ENCODE data around the gene ADH5. TPM values are rescaled to one million over a fixed set of nuclear protein-coding genes. Genes with fewer than 3 reads are reported as not detected.

ADH5 gene
- 100 to 1,000 TPM; 114 to 118 TPM for total RNA-seq

DNA sequence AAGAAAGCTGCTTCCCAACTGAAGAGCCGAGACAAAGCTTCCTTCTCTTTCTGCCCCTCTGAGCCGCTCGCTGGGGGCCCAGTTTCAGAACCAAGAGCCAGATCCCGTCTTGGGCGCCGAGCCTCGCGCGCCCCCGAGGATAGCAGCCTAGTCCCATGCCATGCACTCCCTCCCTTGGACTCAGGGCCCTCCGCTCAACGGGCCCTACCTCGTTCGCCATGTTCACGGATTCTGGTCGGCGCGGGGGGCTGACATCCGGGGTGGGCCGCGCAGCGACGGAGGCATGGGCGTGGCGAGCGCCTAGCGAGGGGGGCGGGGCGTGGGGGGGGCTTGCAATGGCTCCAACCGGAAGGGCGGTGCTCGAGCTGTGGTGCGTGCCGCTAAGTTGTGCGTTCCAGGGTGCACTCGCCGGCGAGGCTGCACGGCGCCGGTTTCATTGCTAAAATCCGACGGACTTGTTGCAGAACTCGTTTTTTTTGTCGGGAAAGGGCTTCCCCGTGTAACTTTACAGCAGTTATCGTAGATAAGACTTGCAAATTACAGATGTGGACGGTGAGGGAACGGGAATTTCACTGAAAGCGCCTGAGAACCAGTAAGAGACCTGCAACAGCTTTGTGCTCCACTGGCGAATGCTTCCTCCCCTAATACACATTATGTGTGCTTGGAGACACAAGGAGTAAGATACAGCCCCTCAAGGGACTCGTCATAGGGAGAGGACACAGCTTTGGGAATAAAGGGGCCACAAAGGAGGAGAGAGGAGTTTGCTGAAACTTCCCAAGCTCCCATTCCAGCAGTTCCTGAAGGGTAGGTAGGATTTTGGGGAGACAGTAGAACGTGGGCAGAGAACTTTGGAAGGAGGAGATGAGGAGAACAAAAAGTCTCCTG is at the start of gene ADH5:
Gene ADH5, minus strand, starts transcription at position 308 of the 885 bp plus-strand sequence. Its CDS starts 88 bp downstream, at position 220.
- Mint-ChIP-seq H3K9me3 (no peaks in the 10 kb centered on the region), H3K27me3 (no peaks in the 10 kb centered on the region), H3K36me3 (ENCODE audit: low read depth) (peaks cover 12% of the 10 kb centered on the region), H3K4me1 (ENCODE audit: low read depth) (peaks cover 27% of the 10 kb centered on the region), H3K4me3 (peak within 1 kb of the TSS; percentile 93), H3K27ac (peak within 1 kb of the TSS; percentile 93)
- POLR2A ChIA-PET = interaction anchor here (0.6 to 2.5 kb wide), 9 partner anchors 10 to 323 kb away, joined by 3 to 22 read pairs (median 6); partner anchors contain the start of genes EIF4E and METAP1
- ATAC-seq (peak; percentile 97), DNase-seq (peak; percentile 95)
- CTCF ChIA-PET = interaction anchor here (1.1 to 2.0 kb wide), 4 partner anchors 33 to 945 kb away, joined by 3 to 15 read pairs (median 4); partner anchors contain the start of genes METAP1 and STPG2
- intact Hi-C loops (cut with micrococcal nuclease) = no loop called here
- TF ChIP-seq, protein P1, sequence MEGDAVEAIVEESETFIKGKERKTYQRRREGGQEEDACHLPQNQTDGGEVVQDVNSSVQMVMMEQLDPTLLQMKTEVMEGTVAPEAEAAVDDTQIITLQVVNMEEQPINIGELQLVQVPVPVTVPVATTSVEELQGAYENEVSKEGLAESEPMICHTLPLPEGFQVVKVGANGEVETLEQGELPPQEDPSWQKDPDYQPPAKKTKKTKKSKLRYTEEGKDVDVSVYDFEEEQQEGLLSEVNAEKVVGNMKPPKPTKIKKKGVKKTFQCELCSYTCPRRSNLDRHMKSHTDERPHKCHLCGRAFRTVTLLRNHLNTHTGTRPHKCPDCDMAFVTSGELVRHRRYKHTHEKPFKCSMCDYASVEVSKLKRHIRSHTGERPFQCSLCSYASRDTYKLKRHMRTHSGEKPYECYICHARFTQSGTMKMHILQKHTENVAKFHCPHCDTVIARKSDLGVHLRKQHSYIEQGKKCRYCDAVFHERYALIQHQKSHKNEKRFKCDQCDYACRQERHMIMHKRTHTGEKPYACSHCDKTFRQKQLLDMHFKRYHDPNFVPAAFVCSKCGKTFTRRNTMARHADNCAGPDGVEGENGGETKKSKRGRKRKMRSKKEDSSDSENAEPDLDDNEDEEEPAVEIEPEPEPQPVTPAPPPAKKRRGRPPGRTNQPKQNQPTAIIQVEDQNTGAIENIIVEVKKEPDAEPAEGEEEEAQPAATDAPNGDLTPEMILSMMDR (IDR thresholded peaks at IDR 0.05) = no peak

DNA sequence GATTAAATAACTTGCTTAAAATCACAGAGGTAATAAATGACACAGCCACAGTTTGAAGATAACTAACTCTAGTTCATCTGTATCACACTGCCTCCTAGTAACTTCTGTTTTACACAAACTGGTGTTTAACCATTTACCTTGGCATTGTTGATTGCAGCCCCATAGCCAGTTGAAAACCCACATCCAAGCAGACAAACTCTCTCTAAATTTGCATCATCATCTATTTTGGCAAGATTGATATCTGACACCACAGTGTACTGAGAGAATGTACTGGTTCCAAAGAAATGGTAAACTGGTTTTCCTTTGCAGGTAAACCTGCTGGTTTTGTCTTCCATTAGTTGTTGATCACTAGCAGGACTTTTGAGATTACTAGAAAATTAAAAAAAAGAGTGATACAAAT is 47.7 kb upstream of the ADH5 start:
- no peaks in the 10 kb centered on the region for H3K36me3 Mint-ChIP-seq (ENCODE audit: low read depth)
- CTCF ChIA-PET = interaction anchor here (0.7 kb wide), 1 partner anchor 259 kb away, joined by 3 read pairs; no protein-coding TSS in a partner anchor
- DNase-seq (no peak), ATAC-seq (no peak)
- intact Hi-C loops (cut with micrococcal nuclease) = no loop called here
- POLR2A ChIA-PET = no interaction called here
- H3K4me1 Mint-ChIP-seq (ENCODE audit: low read depth) = no peaks in the 10 kb centered on the region
- TF ChIP-seq, protein P1 (IDR thresholded peaks at IDR 0.05) = no peak
- H3K27me3 Mint-ChIP-seq = peaks cover 3% of the 10 kb centered on the region
- H3K27ac Mint-ChIP-seq = no peak overlapping the region
- no peak overlapping the region for H3K4me3 Mint-ChIP-seq
- H3K9me3 Mint-ChIP-seq = no peaks in the 10 kb centered on the region

DNA sequence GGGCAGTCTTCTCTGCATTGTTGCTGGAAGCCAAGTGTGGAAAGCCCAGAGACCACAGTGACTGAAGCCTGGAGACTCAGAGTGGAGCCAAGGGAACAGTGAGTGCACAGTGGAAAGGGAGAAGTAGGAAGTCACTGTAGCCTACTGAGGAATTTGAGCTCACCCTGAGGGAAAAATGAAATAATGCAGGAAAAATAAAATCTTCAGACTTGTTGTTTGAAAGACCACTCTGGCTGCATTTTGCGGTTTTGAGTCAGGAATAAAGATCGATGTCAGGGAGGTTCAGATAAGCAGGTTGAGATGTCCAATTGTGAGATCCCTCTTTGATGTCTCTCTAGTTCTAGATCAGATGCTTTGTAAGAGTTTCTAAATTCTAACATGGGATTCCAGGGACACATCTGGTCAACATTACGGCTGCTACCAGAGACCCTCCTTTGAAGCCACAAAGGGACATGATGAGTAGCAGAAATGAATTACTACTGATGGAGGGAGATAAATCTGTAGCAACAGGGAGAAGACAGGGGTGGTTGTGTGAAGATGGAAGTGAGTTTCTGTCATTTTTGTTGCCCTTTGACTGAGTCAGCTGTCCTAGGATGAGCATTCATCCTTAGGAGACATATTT is 47.1 kb upstream of the ADH5 start:
- Mint-ChIP-seq H3K4me3 (no peak overlapping the region), H3K4me1 (ENCODE audit: low read depth) (no peaks in the 10 kb centered on the region), H3K9me3 (no peaks in the 10 kb centered on the region), H3K27ac (no peak overlapping the region), H3K27me3 (peaks cover 3% of the 10 kb centered on the region), H3K36me3 (ENCODE audit: low read depth) (no peaks in the 10 kb centered on the region)
- DNase-seq (no peak), ATAC-seq (no peak)
- CTCF ChIA-PET = no interaction called here
- intact Hi-C loops (cut with micrococcal nuclease) = no loop called here
- TF ChIP-seq, protein P1 (IDR thresholded peaks at IDR 0.05) = no peak
- POLR2A ChIA-PET = no interaction called here

DNA sequence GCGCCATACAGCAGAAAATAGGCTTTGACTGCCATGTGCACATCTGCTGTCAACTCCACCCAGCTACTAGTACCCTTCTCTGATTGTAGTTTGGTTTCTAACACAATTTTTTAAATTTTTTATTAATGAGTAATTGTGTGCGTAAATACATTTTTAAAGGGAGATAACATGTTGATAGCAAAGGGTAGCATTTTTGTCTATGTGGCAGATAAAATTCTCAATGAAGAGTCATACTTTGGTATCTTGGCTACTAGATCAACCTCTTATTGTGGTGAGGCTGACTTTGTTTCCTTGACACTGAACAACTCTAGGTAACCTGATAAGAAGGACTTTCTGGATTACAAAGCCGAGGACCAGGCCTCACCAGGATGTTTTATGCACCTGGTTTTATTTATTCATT is 46.0 kb upstream of the ADH5 start:
- Mint-ChIP-seq H3K4me1 (ENCODE audit: low read depth) (no peaks in the 10 kb centered on the region), H3K36me3 (ENCODE audit: low read depth) (no peaks in the 10 kb centered on the region), H3K27ac (no peak overlapping the region), H3K9me3 (no peaks in the 10 kb centered on the region), H3K27me3 (peaks cover 3% of the 10 kb centered on the region), H3K4me3 (no peak overlapping the region)
- TF ChIP-seq, protein P1 (IDR thresholded peaks at IDR 0.05) = no peak
- ChIA-PET POLR2A (no interaction called here), CTCF (no interaction called here)
- ATAC-seq (no peak), DNase-seq (no peak)
- intact Hi-C loops (cut with micrococcal nuclease) = no loop called here

DNA sequence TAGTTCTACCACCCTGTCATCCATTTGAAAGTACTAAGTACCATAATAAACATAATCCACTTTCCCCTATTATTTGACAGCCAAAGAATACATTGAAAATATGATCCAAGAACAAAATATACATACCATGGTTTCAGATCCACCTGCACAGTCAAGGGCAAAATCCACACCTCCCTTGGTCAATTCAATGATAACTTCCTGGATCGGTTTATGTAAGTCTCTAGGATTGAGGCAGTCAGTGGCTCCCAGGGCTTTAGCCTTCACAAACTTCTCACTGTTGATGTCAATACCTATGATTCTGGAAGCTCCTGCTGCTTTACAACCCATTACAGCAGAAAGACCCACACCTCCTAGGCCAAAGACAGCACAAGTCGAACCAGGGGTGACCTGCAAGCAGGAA is 42.8 kb upstream of the ADH5 start:
- DNase-seq = no peak
- ChIA-PET POLR2A (no interaction called here), CTCF (interaction anchor here (1.0 to 1.3 kb wide), 2 partner anchors 274 to 331 kb away, joined by 3 read pairs; no protein-coding TSS in a partner anchor)
- ATAC-seq = no peak
- H3K27ac Mint-ChIP-seq = no peak overlapping the region
- H3K9me3 Mint-ChIP-seq = no peaks in the 10 kb centered on the region
- H3K4me3 Mint-ChIP-seq = no peak overlapping the region
- no peaks in the 10 kb centered on the region for H3K4me1 Mint-ChIP-seq (ENCODE audit: low read depth)
- intact Hi-C loops (cut with micrococcal nuclease) = no loop called here
- TF ChIP-seq, protein P1 (IDR thresholded peaks at IDR 0.05) = no peak
- no peaks in the 10 kb centered on the region for H3K36me3 Mint-ChIP-seq (ENCODE audit: low read depth)
- no peaks in the 10 kb centered on the region for H3K27me3 Mint-ChIP-seq

All from activated CD8-positive, alpha-beta T cell treated with anti-CD3 and anti-CD28 coated beads for 36 hours (primary cell).